D721Med (cell line): ENCODE results near the gene METTL25B.

Source experiments
- DNase-seq: peaks from one replicate; pipeline ENCODE4 v3.0.0; 2011; ENCODE audit warnings: low spot score; ENCODE audit not compliant: insufficient read length
- FAIRE-seq: peaks from 2 replicates; lab custom pipeline; 2011; peaks lifted over from hg19 to GRCh38; lab: Jason Lieb, UNC
- TF ChIP-seq, protein P1 (sequence below): IDR thresholded peaks from 2 replicates; pipeline ENCODE4 v1.5.1; 2012; ENCODE audit warnings: mild to moderate bottlenecking, control low read depth; ENCODE audit not compliant: insufficient read depth; ENCODE audit errors: missing control alignments

Gene METTL25B

DNA sequence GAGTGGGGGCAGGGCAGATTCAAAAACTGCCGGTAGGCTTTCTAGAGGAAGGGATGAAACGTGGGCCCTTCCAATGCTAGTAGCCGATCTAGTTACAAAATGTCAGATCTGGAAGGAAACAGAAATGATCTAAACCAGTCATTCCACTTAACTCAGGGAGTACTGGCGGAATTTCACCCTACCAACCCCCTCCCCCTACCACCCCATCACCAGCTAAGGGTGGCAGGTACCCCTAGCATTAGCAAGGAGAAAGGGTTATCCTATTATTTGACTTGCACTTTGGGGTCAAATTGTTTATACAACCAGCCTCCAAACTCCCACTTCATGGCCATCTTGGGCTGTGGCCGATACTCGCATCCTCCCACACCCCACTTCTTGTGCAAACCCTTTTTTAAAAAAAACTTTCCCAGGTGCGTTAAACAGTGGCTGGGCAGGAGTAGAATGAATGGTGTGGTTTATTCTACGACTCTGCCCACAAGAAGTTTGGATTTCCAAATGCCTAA, 13.3 kb downstream of the METTL25B start:
- TF ChIP-seq, protein P1, sequence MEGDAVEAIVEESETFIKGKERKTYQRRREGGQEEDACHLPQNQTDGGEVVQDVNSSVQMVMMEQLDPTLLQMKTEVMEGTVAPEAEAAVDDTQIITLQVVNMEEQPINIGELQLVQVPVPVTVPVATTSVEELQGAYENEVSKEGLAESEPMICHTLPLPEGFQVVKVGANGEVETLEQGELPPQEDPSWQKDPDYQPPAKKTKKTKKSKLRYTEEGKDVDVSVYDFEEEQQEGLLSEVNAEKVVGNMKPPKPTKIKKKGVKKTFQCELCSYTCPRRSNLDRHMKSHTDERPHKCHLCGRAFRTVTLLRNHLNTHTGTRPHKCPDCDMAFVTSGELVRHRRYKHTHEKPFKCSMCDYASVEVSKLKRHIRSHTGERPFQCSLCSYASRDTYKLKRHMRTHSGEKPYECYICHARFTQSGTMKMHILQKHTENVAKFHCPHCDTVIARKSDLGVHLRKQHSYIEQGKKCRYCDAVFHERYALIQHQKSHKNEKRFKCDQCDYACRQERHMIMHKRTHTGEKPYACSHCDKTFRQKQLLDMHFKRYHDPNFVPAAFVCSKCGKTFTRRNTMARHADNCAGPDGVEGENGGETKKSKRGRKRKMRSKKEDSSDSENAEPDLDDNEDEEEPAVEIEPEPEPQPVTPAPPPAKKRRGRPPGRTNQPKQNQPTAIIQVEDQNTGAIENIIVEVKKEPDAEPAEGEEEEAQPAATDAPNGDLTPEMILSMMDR: no peak
- FAIRE-seq (no peak), DNase-seq (no peak)

DNA sequence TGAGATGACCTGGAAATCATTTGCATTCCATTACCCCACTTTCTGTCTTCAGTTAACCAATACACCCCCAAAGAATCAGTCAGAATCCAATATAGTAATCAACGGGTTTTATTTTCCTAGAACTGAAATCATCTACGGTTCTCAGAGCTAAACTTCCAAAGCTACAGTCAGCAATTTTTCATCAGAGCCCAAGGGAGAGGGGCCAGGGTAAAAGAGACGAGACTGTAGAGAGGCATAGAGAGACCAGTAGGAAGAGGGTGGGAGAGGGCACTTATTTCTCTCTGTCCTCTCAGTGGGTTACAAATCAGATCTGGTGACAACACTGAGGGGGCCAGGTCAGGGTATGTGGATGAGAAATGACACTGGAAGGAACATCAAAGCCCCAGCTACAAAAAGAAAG, 13.7 kb downstream of the METTL25B start:
- FAIRE-seq (no peak), DNase-seq (no peak)
- TF ChIP-seq, protein P1: no peak

- FAIRE-seq (no peak), DNase-seq (no peak)
- TF ChIP-seq, protein P1: no peak
Observed at GRCh38 chr1:156742801-156743200, 14.5 kb downstream of the METTL25B start.

DNA sequence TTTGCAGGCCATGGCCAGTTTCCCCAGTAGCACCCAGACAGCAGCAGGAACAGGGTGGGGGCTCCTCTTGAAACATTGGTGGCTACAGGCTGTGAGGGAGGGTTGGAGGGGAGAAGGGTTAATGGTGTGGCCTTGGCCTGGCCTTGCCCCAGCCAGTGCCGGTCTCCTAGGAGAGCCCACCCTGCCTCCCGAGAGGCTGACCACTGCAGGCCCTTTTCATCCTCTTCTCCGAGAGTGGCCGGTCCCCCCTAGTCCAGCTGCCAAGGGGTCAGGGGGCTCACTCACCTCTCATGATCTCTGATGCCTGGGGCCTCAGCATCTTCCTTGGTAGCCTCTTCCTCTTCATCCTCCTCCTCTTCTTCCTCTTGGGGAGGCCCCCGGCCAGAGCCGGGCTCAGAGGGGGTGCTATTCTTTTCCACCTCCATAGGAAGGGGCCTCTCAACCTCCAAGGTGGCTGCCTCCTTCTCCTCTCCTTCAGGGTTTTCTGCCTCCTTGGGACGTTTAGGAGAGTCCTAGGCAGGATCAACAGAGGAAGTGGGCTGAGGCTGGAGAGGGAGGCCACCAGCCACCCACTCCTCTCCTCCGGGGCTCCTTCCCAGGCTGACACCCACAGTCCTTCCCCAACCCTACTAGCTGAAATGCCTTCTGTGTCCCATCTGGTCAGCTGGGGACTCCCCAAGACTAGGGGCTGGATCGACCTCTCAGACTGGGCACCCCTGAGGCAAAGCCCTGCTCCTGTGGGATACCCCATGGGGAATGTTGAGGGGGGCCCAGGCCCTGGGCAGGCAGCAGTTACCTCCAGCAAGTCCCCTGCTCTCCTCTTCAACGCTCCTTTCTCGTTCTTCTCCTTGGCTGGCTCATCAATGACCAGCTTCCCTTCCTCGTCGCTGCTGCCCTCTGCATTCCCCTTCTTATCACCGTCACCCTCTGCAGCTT, 15.4 kb downstream of the METTL25B start:
- FAIRE-seq (no peak), DNase-seq (no peak)
- TF ChIP-seq, protein P1: no peak

GRCh38 chr1:156744344-156744743, 16.1 kb downstream of the METTL25B start:
- no peak for FAIRE-seq
- TF ChIP-seq, protein P1: no peak
- no peak for DNase-seq

- FAIRE-seq: no peak
- DNase-seq: no peak
- TF ChIP-seq, protein P1: no peak
Observed at GRCh38 chr1:156744786-156745419, 16.6 kb downstream of the METTL25B start.
